NCI-H146 (cell line): ENCODE measurements around the gene AUTS2.

Source experiments
- DNase-seq: peaks from one replicate; lab custom pipeline; 2025; lab: John Stamatoyannopoulos, UW

AUTS2 gene

GRCh38 chr7:70307544-70308106, 709.4 kb downstream of the AUTS2 start:
- no peak for DNase-seq

- DNase-seq, result no peak
Observed at GRCh38 chr7:70312336-70312735, 714.1 kb downstream of the AUTS2 start.

DNA sequence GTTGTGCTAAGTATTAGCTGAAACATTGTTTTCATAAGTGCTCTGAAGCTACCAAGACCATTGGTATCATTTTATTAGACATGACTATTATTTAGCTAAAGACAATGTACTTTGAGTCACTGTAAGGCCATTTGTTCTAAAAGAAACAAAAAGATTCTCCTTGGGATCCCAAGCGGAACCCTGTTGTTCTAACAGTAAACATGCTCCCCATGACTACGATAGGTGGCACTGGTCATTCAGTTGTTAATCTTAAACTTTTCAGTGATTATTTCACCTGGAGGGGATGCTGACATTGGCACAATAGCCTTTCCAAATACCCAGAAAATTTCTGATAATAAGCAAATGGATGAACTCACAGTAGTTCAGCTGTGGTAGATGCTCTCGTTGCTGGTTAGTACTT, 715.0 kb downstream of the AUTS2 start:
- DNase-seq, result no peak

DNA sequence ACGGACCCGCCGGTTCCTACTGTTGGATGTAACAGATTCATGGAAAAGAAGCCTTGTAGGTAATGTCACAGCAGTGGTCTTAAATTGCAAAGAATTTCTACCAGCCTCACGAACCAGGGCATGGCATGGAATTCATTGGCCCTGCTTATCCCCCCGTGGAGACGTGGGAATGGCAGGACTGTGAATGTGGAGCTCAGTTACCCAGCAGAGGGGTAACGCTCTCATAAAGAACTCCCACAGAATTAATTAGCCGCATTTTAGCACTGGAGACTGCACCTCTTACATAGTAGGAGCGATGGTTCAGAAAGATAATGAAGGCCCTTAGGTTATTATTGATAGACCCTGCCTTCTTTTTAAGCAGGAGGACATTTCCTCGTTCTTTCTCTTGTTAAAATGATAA, 715.4 kb downstream of the AUTS2 start:
- no peak for DNase-seq

GRCh38 chr7:70314221-70314620, 715.9 kb downstream of the AUTS2 start:
- DNase-seq, result no peak

- DNase-seq, result no peak
Observed at GRCh38 chr7:70316745-70317144, 718.5 kb downstream of the AUTS2 start.

GRCh38 chr7:70317356-70317755, 719.1 kb downstream of the AUTS2 start:
- no peak for DNase-seq

DNA sequence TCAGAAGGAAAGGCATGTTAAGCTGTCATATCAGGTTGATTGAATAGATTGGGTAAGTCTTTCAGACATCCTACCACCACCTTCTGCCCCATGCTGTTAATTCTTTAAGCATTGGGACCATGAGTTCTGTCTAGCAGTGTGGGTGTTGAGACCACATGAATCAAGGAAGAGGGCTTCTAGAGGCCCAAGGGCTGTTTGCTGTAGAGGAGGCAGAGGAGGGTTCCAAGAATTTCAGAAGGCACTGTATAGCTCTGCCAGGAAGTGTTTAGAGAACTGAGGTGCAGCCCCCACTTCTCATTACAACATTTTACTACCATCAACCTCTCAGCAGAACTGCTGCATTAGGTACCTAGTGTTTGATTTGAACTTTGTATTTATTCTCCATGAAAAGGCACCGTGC, 720.2 kb downstream of the AUTS2 start:
- no peak for DNase-seq

DNA sequence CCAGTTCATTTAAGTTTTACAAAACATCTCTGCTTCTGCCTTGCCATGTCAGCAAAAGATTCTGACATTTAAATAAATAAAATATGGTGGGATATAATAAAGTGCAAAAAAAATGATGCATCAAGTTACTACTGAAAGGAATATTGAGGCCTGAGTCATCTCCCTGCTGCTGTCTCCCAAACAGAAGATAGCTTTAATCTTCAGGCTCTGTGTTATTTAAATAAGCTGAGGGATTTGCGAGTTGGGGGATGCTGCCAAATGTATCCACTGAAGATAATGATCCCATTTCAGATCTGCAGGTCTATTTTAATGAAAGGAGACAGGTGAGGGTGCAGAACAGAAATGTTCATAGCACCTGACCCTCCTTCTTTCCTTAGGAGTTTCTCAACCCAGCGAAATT, 720.8 kb downstream of the AUTS2 start:
- no peak for DNase-seq

DNA sequence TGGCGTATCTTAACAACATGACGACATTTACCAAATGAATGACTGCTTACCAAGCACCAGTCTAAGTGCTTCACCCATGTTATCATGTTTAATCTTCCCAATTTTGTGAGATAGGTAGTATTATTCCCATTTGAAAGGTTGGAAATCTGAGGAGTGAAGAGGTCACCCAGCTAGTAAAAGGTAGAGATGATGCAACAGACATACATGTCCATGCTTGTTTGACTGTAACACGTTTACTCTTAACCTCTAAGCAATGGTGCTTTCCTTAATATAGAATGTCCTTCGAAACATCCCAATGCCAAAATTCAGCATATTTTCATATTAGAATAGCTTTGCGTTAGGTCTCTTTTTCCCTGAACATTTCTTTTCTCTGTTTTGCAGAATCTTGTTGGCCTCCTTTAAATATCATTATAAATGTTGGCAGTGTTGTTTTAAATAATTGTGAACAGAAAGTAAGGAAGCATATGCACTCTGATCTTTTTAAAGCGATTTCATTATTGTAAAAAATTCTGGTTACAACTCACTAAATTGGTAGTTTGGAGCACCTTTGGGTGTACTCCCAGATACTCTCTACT, 722.8 kb downstream of the AUTS2 start:
- DNase-seq, result no peak

- no peak for DNase-seq
Observed at GRCh38 chr7:70322856-70323255, 724.6 kb downstream of the AUTS2 start.

GRCh38 chr7:70325509-70326101, 727.3 kb downstream of the AUTS2 start:
- no peak for DNase-seq

DNA sequence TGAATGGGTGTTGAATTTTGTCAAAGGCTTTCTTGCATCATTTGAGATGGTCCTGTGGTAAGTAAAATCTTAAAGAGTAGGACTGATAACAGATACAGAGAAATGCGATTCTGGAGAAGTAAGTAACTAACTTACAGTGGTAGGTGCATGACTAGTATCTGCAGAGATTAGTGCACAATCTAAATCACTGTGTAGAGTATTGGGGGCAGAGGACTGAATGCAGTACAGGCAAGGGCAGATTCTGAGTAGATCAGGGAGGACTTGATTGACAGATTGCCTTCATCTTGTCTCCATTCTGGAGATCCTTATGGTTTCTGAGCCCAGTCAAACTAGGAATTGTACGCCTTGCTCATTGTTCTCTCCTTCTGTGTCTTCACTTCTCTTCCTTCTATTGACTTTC, 736.0 kb downstream of the AUTS2 start:
- DNase-seq, result no peak

GRCh38 chr7:70334871-70335270, 736.6 kb downstream of the AUTS2 start:
- DNase-seq, result no peak

- DNase-seq, result no peak
Observed at GRCh38 chr7:70336536-70336935, 738.3 kb downstream of the AUTS2 start.

GRCh38 chr7:70338015-70338414, 739.7 kb downstream of the AUTS2 start:
- DNase-seq, result peak; percentile 61

DNA sequence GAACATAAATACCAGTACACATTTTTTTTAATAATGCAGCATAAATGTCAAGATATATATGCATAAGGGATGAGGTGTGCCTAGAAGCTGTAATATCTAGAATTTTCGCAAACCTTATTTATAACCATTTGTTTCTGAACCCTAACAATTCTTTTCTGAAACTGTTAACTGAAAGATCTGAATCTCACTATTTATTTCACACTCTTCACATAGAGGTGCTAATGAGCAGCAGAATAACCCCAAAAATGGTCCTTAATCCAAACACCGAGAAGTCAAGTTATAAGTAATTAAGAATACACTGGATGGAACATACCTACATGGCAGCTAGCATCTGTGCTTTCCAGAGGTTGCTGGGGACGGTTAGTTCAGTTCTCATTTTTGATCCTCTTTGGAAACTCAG, 742.0 kb downstream of the AUTS2 start:
- DNase-seq, result no peak

DNA sequence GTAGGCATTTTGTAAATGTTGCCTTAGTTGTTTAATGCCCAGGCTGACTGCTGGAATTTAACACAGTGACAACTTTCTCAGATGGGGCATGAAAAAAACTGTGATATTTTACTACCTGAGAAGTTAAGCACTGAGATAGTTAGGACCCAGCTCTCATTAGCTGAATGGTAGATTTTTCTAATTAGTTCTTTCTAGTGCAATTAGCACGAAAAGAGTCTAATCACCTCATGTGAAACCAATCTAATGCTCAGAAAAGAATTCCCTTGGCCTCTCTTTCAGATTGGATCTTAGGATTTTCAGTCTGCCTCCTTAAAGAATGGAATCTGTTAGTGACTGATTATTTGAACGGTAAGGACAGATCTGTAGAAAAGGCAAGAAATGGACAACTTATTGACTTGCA, 743.2 kb downstream of the AUTS2 start:
- DNase-seq, result no peak

DNA sequence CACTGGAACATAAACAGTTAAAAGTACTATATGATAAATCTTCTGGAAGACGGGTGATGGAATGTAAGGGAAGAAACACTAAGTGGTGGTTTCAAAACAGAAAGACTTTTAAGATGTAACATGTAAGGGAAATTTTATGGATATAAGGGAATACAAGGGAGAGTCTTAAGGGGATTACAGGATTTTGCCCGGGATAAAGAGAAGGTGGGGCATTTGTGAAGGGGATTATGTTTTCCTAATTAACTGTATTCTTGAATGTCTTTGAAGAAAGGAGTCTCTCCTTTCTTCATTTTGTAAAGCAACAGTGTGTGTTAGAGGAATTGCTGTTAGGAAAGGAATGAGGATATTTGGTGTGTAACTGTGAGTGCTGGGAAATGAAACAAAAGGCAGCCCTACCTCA, 745.2 kb downstream of the AUTS2 start:
- no peak for DNase-seq

GRCh38 chr7:70344726-70345125, 746.5 kb downstream of the AUTS2 start:
- no peak for DNase-seq

DNA sequence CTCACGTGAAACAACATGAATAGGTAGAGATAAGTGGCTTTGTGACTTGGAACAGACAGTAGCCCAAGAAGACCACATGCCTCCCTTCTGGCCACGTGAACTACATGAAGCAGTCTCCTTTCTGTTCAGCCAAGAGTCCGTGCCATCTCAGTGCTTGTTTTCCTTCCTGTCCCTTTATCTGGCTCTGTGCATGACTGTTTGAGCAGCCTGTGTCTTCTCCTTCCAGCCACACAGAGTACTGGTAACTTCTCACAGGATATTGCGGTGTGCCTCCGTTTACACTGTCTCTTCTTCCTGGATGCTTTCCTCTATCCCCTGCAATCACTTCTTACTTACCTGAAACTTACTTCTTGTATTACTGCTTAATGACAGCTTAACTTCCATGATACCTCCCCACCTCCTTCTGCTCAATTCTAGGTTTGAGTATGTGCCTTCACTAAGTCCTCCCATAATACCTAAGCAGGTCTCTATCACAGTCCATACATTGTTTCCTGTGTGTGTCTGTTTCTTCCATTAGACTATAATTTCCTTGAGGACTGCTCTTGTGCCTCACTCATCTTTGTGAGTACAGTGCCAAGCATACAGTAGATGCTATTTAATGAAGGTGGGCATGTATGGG, 748.7 kb downstream of the AUTS2 start:
- no peak for DNase-seq

- no peak for DNase-seq
Observed at GRCh38 chr7:70347463-70348254, 749.4 kb downstream of the AUTS2 start.

- no peak for DNase-seq
Observed at GRCh38 chr7:70349031-70349430, 750.8 kb downstream of the AUTS2 start.
